SKM-1 treated with dmso at 0.1 percent for 144 hours (cell line): ENCODE measurements around the gene KRTAP22-2.

Experiments used
- DNase-seq: peaks from one replicate; lab custom pipeline; 2025; ENCODE audit not compliant: unreplicated experiment; lab: John Stamatoyannopoulos, UW

KRTAP22-2 gene

GRCh38 chr21:30563630-30564029 is 26.6 kb downstream of the KRTAP22-2 start:
- DNase-seq, result no peak

GRCh38 chr21:30563072-30563471 is 27.1 kb downstream of the KRTAP22-2 start:
- DNase-seq, result no peak

GRCh38 chr21:30561957-30562356 is 28.2 kb downstream of the KRTAP22-2 start:
- DNase-seq, result no peak

- no peak for DNase-seq
These were observed 28.8 kb downstream of the KRTAP22-2 start, which contains the start of gene KRTAP19-7 for GRCh38 chr21:30561264-30561895. Gene KRTAP19-7, minus strand, starts transcription at chr21:30561314. Its CDS starts 25 bp downstream, at chr21:30561289.

- DNase-seq, result no peak
These were observed 35.1 kb downstream of the KRTAP22-2 start for GRCh38 chr21:30555095-30555494.

GRCh38 chr21:30552782-30553181 is 37.4 kb downstream of the KRTAP22-2 start:
- no peak for DNase-seq

GRCh38 chr21:30541764-30542163 is 48.4 kb downstream of the KRTAP22-2 start, which contains the start of gene KRTAP19-6:
Gene KRTAP19-6, minus strand, starts transcription at chr21:30541864. Its CDS starts 31 bp downstream, at chr21:30541833.
- DNase-seq, result no peak
